Mucosa of gallbladder (tissue), 1 donor: Measurements from ENCODE around the gene OR2A5. TPM values are rescaled to one million over a fixed set of nuclear protein-coding genes. Genes with fewer than 3 reads are reported as not detected.

Source experiments
- total RNA-seq: library from RNA; stranded (reverse); gene quantifications from one replicate; pipeline ENCODE4 v1.2.1, GENCODE V29; 2021
- donor health status: DM: no; HTN: no; CAD: no.

OR2A5 gene
- total RNA-seq, 1 donor from 2014 or later: not detected

Other genes starting within 250 kb of the OR2A5 start
- 64.5 TPM for gene TCAF1, start 146.8 kb upstream of the OR2A5 start, total RNA-seq
- gene OR2F2, start 113.7 kb upstream of the OR2A5 start, total RNA-seq: not detected
- gene OR2F1, start 94.1 kb upstream of the OR2A5 start, total RNA-seq: not detected
- gene OR6B1, start 48.6 kb upstream of the OR2A5 start, total RNA-seq: not detected
- gene OR2A25, start 20.9 kb downstream of the OR2A5 start, total RNA-seq: not detected
- not detected for gene OR2A12, start 37.3 kb downstream of the OR2A5 start, total RNA-seq
- not detected for gene OR2A2, start 60.6 kb downstream of the OR2A5 start, total RNA-seq
- not detected for gene OR2A14, start 74.2 kb downstream of the OR2A5 start, total RNA-seq
- gene CTAGE4, start 134.5 kb downstream of the OR2A5 start, total RNA-seq: 7.5 TPM
- gene ARHGEF35, start 146.9 kb downstream of the OR2A5 start, total RNA-seq: 10.5 TPM
- not detected for gene OR2A42, start 190.7 kb downstream of the OR2A5 start, total RNA-seq
- 4.8 TPM for gene OR2A7, start 215.8 kb downstream of the OR2A5 start, total RNA-seq
- 3.1 TPM for gene CTAGE8, start 220.3 kb downstream of the OR2A5 start, total RNA-seq